ENCODE results near the gene ORC6. TPM values are rescaled to one million over a fixed set of nuclear protein-coding genes. Genes with fewer than 3 reads are reported as not detected.

ORC6 gene
- total RNA-seq, 1 donor from 2014 or later, result 31.0 TPM

GRCh38 chr16:46693598-46693997 is 4.1 kb downstream of the ORC6 start:
- Mint-ChIP-seq H3K36me3 (peaks cover 15% of the 10 kb centered on the region), H3K9me3 (no peaks in the 10 kb centered on the region), H3K27me3 (ENCODE audit: low read depth) (no peaks in the 10 kb centered on the region), H3K27ac (no peak overlapping the region), H3K4me1 (no peaks in the 10 kb centered on the region), H3K4me3 (no peak overlapping the region)
- DNase-seq (ENCODE audit: low spot score in 2 of 2, unreplicated experiment in 2 of 2), result no peak
- TF ChIP-seq CTCF (IDR thresholded peaks at IDR 0.05; ENCODE audit: unreplicated experiment), result no peak

DNA sequence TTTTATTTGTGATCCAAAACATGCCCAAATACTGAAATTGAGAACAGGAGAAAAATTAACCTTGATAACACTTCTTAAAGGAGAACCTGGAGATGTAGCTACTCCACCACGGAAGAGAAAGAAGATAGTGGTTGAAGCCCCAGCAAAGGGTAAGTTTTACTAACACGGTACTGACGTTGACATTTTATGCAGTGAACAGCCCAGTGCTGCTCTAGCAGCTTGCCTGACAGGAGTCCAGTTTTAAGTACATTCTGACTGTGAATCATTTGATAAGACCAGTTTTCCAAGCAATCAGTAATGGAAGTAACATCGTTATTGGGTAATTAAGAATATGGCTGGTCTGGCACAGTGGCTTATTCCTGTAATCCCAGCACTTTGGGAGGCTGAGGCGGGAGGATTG is 6.5 kb downstream of the ORC6 start:
- no peak for TF ChIP-seq CTCF (IDR thresholded peaks at IDR 0.05; ENCODE audit: unreplicated experiment)
- H3K9me3 Mint-ChIP-seq, result no peaks in the 10 kb centered on the region
- peaks cover 15% of the 10 kb centered on the region for H3K36me3 Mint-ChIP-seq
- no peaks in the 10 kb centered on the region for H3K4me1 Mint-ChIP-seq
- H3K27me3 Mint-ChIP-seq (ENCODE audit: low read depth), result no peaks in the 10 kb centered on the region
- H3K27ac Mint-ChIP-seq, result no peak overlapping the region
- DNase-seq (ENCODE audit: low spot score in 2 of 2, unreplicated experiment in 2 of 2), result no peak
- no peak overlapping the region for H3K4me3 Mint-ChIP-seq

DNA sequence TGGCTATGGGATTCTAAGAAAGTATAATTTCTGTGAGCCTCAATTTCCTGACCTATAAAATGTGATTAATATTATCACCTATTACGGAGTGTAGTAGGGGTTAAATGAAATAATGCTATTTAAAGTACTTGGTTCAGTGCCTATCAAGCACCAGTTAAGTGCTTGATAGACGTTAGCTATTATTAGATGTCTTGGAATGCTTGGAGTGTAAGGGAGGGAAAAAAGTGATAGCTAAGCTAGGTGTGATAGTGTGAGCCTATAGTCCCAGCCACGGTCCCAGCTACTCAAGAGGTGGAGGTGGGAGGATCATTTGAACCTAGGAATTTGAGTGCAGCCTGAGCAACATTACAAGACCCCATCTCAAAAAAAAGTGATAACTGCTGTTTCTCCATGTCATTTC is 7.5 kb downstream of the ORC6 start:
- no peak for TF ChIP-seq CTCF (IDR thresholded peaks at IDR 0.05; ENCODE audit: unreplicated experiment)
- H3K27ac Mint-ChIP-seq, result no peak overlapping the region
- no peaks in the 10 kb centered on the region for H3K9me3 Mint-ChIP-seq
- no peaks in the 10 kb centered on the region for H3K27me3 Mint-ChIP-seq (ENCODE audit: low read depth)
- no peak overlapping the region for H3K4me3 Mint-ChIP-seq
- no peaks in the 10 kb centered on the region for H3K4me1 Mint-ChIP-seq
- peaks cover 15% of the 10 kb centered on the region for H3K36me3 Mint-ChIP-seq
- no peak for DNase-seq (ENCODE audit: low spot score in 2 of 2, unreplicated experiment in 2 of 2)

DNA sequence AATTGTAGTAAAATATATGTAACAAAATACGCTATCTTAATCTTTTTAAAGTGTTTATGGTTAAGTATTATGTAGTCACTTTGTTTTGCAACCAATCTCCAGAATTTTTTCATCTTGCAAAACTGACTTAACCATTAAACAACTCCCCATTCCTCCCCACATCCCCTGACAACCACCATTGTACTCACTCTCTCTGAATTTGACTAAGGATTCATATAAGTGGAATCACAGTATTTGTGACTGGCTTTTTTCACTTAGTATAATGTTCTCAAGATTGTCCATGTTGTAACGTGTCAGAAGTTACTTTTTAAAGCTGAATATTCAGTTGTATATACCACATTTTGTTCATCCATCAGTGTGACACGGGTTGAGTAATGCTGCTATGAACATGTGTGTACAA is 10.6 kb downstream of the ORC6 start:
- Mint-ChIP-seq H3K27ac (no peak overlapping the region), H3K27me3 (ENCODE audit: low read depth) (no peaks in the 10 kb centered on the region), H3K4me1 (no peaks in the 10 kb centered on the region), H3K9me3 (no peaks in the 10 kb centered on the region), H3K4me3 (no peak overlapping the region), H3K36me3 (peaks cover 7% of the 10 kb centered on the region)
- no peak for TF ChIP-seq CTCF (IDR thresholded peaks at IDR 0.05; ENCODE audit: unreplicated experiment)
- no peak for DNase-seq (ENCODE audit: low spot score in 2 of 2, unreplicated experiment in 2 of 2)

- Mint-ChIP-seq H3K36me3 (no peaks in the 10 kb centered on the region), H3K4me3 (no peak overlapping the region), H3K27me3 (ENCODE audit: low read depth) (no peaks in the 10 kb centered on the region), H3K4me1 (peaks cover 2% of the 10 kb centered on the region), H3K9me3 (no peaks in the 10 kb centered on the region), H3K27ac (no peak overlapping the region)
- DNase-seq (ENCODE audit: low spot score in 2 of 2, unreplicated experiment in 2 of 2), result no peak
- no peak for TF ChIP-seq CTCF (IDR thresholded peaks at IDR 0.05; ENCODE audit: unreplicated experiment)
Measured at GRCh38 chr16:46701615-46702014, 12.2 kb downstream of the ORC6 start.

DNA sequence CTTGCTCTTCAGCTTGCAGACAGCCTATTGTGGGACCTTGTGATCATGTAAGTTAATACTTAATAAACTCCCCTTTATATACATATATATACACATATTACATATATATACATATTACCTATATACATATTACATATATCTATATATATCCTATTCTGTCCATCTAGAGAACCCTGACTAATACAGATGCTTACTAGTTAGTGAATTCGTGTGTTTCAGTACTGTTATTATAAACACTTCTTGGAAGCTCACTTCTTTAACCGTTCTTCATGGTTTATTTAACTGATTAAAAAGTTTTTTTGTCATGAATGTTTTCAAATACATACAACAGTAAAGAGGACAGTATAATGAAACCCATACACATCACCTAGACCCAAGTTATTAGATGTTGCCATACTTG is 12.6 kb downstream of the ORC6 start:
- TF ChIP-seq CTCF (IDR thresholded peaks at IDR 0.05; ENCODE audit: unreplicated experiment), result no peak
- Mint-ChIP-seq H3K27ac (no peak overlapping the region), H3K36me3 (no peaks in the 10 kb centered on the region), H3K4me3 (no peak overlapping the region), H3K27me3 (ENCODE audit: low read depth) (no peaks in the 10 kb centered on the region), H3K9me3 (no peaks in the 10 kb centered on the region), H3K4me1 (peaks cover 6% of the 10 kb centered on the region)
- DNase-seq (ENCODE audit: low spot score in 2 of 2, unreplicated experiment in 2 of 2), result no peak

Measured in mesothelial cell of epicardium (in vitro differentiated cells).